ENCODE results near the gene SMIM41.

- TF ChIP-seq POLR2AphosphoS5 (IDR thresholded peaks at IDR 0.05) (no peak), CTCF (IDR thresholded peaks at IDR 0.05) (no peak), POLR2A (IDR thresholded peaks at IDR 0.05) (no peak), EP300 (IDR thresholded peaks at IDR 0.05) (no peak)
Observed at GRCh38 chr12:52045794-52046199, 33.7 kb upstream of the SMIM41 start.

Measured in gastroesophageal sphincter (tissue), 3 donors.